ENCODE measurements around the gene ARMC2. TPM values are rescaled to one million over a fixed set of nuclear protein-coding genes. Genes with fewer than 3 reads are reported as not detected.

ARMC2 gene
- total and polyA plus RNA-seq, 4 donors: 5.3 to 20.7 (median 8.9) TPM

DNA sequence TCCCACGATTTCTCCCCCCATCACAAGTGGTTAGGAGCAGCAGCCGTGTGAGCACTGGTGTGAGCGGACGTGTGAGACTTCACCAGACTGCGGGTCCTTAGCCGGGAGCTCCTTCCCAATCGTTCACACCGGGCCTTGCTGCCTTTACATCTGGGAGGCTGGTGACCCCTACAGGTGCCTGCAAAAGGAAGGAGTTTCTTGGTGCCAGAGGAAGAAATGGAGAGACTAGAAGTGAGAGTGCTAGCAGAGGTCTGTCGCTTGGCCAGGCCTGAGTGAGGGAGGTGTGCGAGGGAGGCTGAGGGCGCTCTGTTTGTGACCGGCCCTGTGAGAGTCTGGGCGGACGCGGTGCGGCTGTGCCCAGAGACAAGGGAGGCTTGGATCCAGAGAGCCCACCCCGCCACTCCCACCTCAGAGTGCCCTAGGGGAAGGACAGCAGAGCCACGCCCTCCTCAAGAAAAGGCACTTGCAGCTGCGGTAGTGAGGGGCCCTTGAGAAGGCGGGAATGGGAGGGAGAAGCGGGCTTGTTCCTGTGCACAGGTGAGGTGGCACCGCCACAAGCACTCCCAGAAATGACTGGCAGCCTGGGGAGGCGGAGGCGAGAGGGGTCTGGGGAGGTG, 10.0 kb upstream of the ARMC2 start:
- no peak overlapping the region for H3K27ac ChIP-seq (ENCODE audit: low read depth in 1 of 2, low read length in 2 of 2)

DNA sequence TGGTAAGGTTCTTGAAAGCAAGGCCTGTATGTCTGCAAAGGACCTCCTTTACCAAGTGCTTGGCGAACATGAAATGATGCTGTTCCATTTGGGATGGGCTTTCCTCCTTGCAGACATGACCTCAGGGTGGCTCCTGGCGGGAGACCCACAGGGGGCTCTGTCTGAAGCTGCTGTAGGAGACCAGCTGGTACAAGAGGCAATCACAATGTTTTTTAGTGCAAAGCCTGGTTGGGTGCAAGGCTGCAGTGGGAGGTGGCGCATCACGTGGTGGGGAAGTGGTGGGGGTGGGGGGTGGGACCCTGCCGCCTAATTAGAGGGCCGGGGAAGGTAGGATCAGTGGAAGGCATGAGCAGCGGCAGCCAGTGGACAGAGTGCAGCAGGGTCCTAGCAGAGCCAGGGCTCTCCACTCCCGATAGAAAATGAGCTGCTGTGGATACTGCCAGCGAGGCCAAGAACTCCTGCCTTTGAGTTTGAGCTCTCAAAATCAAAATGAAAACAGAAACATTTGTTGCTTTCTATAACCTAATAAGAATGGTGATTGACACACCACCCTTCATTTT, 9.1 kb upstream of the ARMC2 start:
- no peak for DNase-seq
- Histone ChIP-seq H3K36me3 (ENCODE audit: control insufficient read depth in 1 of 2, insufficient read depth in 2 of 2, low read length in 1 of 2) (no peaks in the 10 kb centered on the region), H3K27me3 (ENCODE audit: control insufficient read depth in 1 of 2, insufficient read depth in 2 of 2, low read length in 1 of 2) (no peaks in the 10 kb centered on the region), H3K4me1 (ENCODE audit: control insufficient read depth in 1 of 2, insufficient read depth in 2 of 2, low read length in 2 of 2) (no peaks in the 10 kb centered on the region), H3K9me3 (ENCODE audit: control insufficient read depth, low read length) (no peaks in the 10 kb centered on the region), H3K27ac (ENCODE audit: low read depth in 1 of 2, low read length in 2 of 2) (no peak overlapping the region), H3K4me3 (ENCODE audit: low read length in 2 of 2) (no peak overlapping the region)
- intact Hi-C loops (cut with DNase I): loop anchor here (5.0 kb wide), 3 partner anchors 53 to 297 kb away; no protein-coding TSS in a partner anchor
- WGBS, 2 donors: 60 to 67% methylated on average over 9 of the region's 9 CpGs
- no peak for ATAC-seq (ENCODE audit: low FRiP score)

More for the DNA sequence above, 10.0 kb upstream of the ARMC2 start:
- Histone ChIP-seq H3K4me3 (ENCODE audit: low read length in 2 of 2) (no peak overlapping the region), H3K4me1 (ENCODE audit: control insufficient read depth in 1 of 2, insufficient read depth in 2 of 2, low read length in 2 of 2) (no peaks in the 10 kb centered on the region), H3K9me3 (ENCODE audit: control insufficient read depth, low read length) (no peaks in the 10 kb centered on the region), H3K36me3 (ENCODE audit: control insufficient read depth in 1 of 2, insufficient read depth in 2 of 2, low read length in 1 of 2) (no peaks in the 10 kb centered on the region), H3K27me3 (ENCODE audit: control insufficient read depth in 1 of 2, insufficient read depth in 2 of 2, low read length in 1 of 2) (no peaks in the 10 kb centered on the region)
- ATAC-seq (ENCODE audit: low FRiP score) (peak; percentile 9), DNase-seq (no peak)
- 60 to 66% methylated on average over 24 of the region's 24 CpGs for WGBS, 2 donors
- intact Hi-C loops (cut with DNase I): loop anchor here (5.0 kb wide), 3 partner anchors 54 to 296 kb away; no protein-coding TSS in a partner anchor

DNA sequence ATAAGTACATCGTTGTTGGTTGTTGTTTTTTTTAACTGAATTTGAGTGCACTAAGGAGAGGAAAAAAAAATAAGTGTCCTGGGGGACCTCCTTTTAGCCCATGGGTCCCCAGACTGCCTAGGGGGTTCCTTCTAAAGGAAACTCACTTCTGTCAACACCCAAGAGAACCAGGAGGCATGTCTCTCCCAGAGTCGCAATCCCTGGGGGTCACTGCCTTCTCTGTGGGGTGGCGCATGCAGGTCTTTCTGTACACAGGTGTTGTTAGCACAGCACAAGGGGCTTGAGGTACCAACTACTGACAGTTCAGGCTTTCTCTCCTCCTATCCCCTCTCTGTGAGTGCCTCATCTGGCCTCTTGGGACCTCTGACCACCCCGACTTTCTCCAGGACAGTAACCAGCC, 7.3 kb upstream of the ARMC2 start:
- ATAC-seq (ENCODE audit: low FRiP score): no peak
- no peak for DNase-seq
- 92% methylated on average over 4 of the region's 4 CpGs for WGBS, 2 donors
- Histone ChIP-seq H3K36me3 (ENCODE audit: control insufficient read depth in 1 of 2, insufficient read depth in 2 of 2, low read length in 1 of 2) (no peaks in the 10 kb centered on the region), H3K27ac (ENCODE audit: low read depth in 1 of 2, low read length in 2 of 2) (no peak overlapping the region), H3K9me3 (ENCODE audit: control insufficient read depth, low read length) (no peaks in the 10 kb centered on the region), H3K4me3 (ENCODE audit: low read length in 2 of 2) (no peak overlapping the region), H3K4me1 (ENCODE audit: control insufficient read depth in 1 of 2, insufficient read depth in 2 of 2, low read length in 2 of 2) (no peaks in the 10 kb centered on the region), H3K27me3 (ENCODE audit: control insufficient read depth in 1 of 2, insufficient read depth in 2 of 2, low read length in 1 of 2) (no peaks in the 10 kb centered on the region)
- intact Hi-C loops (cut with DNase I): no loop called here

DNA sequence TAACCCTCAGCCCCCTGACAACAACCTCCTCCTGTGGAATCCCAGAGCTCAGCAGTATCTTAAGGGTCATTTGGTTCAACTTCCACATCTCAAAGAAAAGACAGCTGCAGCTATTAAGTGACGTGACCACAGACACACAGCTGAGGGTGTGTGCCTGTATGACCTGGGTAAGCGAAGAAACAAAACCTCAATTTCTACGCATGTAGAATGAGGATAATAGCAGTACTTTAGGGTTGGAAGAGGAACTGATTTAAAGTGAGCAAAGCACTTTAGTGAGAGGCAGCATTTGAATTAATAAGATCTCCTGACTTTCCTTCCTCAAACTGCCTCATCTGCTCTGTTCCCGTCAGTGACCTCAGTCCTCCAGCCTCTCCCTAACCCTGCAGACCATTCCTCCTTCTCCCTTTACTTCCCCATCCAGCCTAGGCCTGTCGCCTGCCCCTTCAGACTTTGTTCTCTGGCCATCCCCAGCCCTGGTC, 6.8 kb upstream of the ARMC2 start:
- Histone ChIP-seq H3K4me1 (ENCODE audit: control insufficient read depth in 1 of 2, insufficient read depth in 2 of 2, low read length in 2 of 2) (no peaks in the 10 kb centered on the region), H3K9me3 (ENCODE audit: control insufficient read depth, low read length) (no peaks in the 10 kb centered on the region), H3K27me3 (ENCODE audit: control insufficient read depth in 1 of 2, insufficient read depth in 2 of 2, low read length in 1 of 2) (no peaks in the 10 kb centered on the region), H3K27ac (ENCODE audit: low read depth in 1 of 2, low read length in 2 of 2) (no peak overlapping the region), H3K4me3 (ENCODE audit: low read length in 2 of 2) (no peak overlapping the region), H3K36me3 (ENCODE audit: control insufficient read depth in 1 of 2, insufficient read depth in 2 of 2, low read length in 1 of 2) (no peaks in the 10 kb centered on the region)
- 90 to 94% methylated on average over 5 of the region's 5 CpGs for WGBS, 2 donors
- intact Hi-C loops (cut with DNase I): no loop called here
- DNase-seq (peak in 1 of 2 donors; percentile 79), ATAC-seq (ENCODE audit: low FRiP score) (peak; percentile 55)

DNA sequence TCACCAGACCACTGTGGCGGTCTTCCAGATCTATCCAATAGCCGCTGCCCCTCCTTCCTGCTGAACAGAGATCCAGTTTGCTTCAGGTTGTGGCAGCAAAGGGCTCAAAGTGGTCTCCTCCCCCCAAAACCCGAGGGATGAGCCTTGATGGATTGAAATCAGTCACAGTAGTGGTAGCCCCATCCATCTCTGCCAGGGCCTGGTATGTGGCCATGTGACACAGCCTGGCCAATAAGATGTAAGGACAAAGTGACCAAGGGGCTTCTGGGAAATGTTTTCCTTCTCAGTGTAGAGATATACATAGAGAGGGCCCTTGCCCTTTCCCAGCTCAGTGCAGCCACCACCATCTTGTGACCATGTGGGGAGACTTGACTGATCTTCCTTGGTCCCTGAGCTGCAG, 4.1 kb upstream of the ARMC2 start:
- WGBS, 2 donors: 84 to 87% methylated on average over 3 of the region's 3 CpGs
- Histone ChIP-seq H3K4me1 (ENCODE audit: control insufficient read depth in 1 of 2, insufficient read depth in 2 of 2, low read length in 2 of 2) (no peaks in the 10 kb centered on the region), H3K27ac (ENCODE audit: low read depth in 1 of 2, low read length in 2 of 2) (no peak overlapping the region), H3K4me3 (ENCODE audit: low read length in 2 of 2) (no peak overlapping the region), H3K9me3 (ENCODE audit: control insufficient read depth, low read length) (no peaks in the 10 kb centered on the region), H3K27me3 (ENCODE audit: control insufficient read depth in 1 of 2, insufficient read depth in 2 of 2, low read length in 1 of 2) (no peaks in the 10 kb centered on the region), H3K36me3 (ENCODE audit: control insufficient read depth in 1 of 2, insufficient read depth in 2 of 2, low read length in 1 of 2) (no peaks in the 10 kb centered on the region)
- no peak for DNase-seq
- intact Hi-C loops (cut with DNase I): no loop called here
- no peak for ATAC-seq (ENCODE audit: low FRiP score)

DNA sequence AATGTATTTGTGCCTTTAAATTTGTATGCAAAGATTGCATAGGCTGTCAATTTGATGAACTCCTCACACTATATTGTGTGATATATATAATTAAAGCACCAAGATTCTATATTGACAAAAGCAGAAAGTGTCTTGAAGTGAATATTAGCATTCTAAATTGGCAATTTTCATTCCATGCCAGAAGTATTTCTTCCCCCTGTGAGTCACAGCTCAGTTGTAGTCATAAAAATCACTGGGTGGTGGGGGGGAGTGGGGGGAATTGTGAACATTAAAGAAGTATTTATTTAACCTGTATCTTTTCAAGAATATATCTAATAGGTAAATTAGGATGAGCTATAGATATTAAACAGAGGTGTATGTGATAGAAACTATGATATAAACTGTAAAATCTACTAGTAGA, 3.1 kb upstream of the ARMC2 start:
- Histone ChIP-seq H3K27me3 (ENCODE audit: control insufficient read depth in 1 of 2, insufficient read depth in 2 of 2, low read length in 1 of 2) (no peaks in the 10 kb centered on the region), H3K27ac (ENCODE audit: low read depth in 1 of 2, low read length in 2 of 2) (no peak overlapping the region), H3K4me1 (ENCODE audit: control insufficient read depth in 1 of 2, insufficient read depth in 2 of 2, low read length in 2 of 2) (no peaks in the 10 kb centered on the region), H3K4me3 (ENCODE audit: low read length in 2 of 2) (no peak overlapping the region), H3K36me3 (ENCODE audit: control insufficient read depth in 1 of 2, insufficient read depth in 2 of 2, low read length in 1 of 2) (no peaks in the 10 kb centered on the region), H3K9me3 (ENCODE audit: control insufficient read depth, low read length) (no peaks in the 10 kb centered on the region)
- DNase-seq (no peak), ATAC-seq (ENCODE audit: low FRiP score) (no peak)
- intact Hi-C loops (cut with DNase I): loop anchor here in 1 of 2 donors (5.0 kb wide), 1 partner anchor 47 kb away; no protein-coding TSS in a partner anchor

DNA sequence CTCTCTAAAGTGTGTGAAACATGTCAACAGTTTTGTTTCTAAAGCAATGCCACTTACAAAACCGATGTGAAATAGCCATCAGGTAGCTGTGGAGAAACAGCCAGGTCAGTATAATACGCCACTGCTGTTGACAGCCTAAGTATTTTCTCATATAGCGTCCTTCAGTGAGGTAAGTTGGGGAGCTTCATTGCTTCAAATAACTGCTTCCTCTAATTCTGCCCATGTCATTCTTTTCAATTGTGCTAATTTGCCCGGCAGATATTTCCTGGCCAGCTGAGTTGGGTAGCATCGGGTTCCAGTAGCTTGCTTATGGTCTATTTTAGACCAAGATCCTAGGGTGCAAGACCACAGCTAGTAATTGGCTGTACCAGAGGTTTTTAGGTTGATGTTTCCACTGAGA, 2.1 kb upstream of the ARMC2 start:
- intact Hi-C loops (cut with DNase I): loop anchor here in 1 of 2 donors (5.0 kb wide), 1 partner anchor 46 kb away; no protein-coding TSS in a partner anchor
- 80 to 87% methylated on average over 5 of the region's 5 CpGs for WGBS, 2 donors
- Histone ChIP-seq H3K27me3 (ENCODE audit: control insufficient read depth in 1 of 2, insufficient read depth in 2 of 2, low read length in 1 of 2) (no peaks in the 10 kb centered on the region), H3K9me3 (ENCODE audit: control insufficient read depth, low read length) (no peaks in the 10 kb centered on the region), H3K36me3 (ENCODE audit: control insufficient read depth in 1 of 2, insufficient read depth in 2 of 2, low read length in 1 of 2) (no peaks in the 10 kb centered on the region), H3K4me3 (ENCODE audit: low read length in 2 of 2) (no peak overlapping the region), H3K4me1 (ENCODE audit: control insufficient read depth in 1 of 2, insufficient read depth in 2 of 2, low read length in 2 of 2) (no peaks in the 10 kb centered on the region), H3K27ac (ENCODE audit: low read depth in 1 of 2, low read length in 2 of 2) (no peak overlapping the region)
- ATAC-seq (ENCODE audit: low FRiP score) (no peak), DNase-seq (no peak)

DNA sequence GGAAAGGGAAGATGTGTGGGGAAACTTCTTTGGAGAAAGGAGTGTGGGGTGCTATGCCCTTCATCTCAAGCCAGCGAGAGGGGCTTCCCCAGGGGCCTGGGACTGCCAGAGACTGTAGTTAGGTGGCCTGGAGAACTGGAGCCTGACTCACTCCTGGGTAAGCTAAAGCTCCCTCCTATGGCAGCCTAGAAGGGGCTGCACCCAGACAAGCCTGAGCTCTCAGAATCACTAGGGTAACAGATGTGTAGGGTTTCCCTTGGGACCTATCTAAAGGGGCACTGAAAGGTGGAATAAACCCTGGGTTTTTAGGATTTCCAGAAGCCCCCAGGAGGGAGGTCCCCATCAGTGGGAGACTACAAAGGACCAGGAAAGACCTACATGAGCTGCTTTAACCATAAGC, 1.6 kb upstream of the ARMC2 start:
- Histone ChIP-seq H3K27ac (ENCODE audit: low read depth in 1 of 2, low read length in 2 of 2) (no peak overlapping the region), H3K4me1 (ENCODE audit: control insufficient read depth in 1 of 2, insufficient read depth in 2 of 2, low read length in 2 of 2) (no peaks in the 10 kb centered on the region), H3K9me3 (ENCODE audit: control insufficient read depth, low read length) (no peaks in the 10 kb centered on the region), H3K4me3 (ENCODE audit: low read length in 2 of 2) (no peak overlapping the region), H3K36me3 (ENCODE audit: control insufficient read depth in 1 of 2, insufficient read depth in 2 of 2, low read length in 1 of 2) (no peaks in the 10 kb centered on the region), H3K27me3 (ENCODE audit: control insufficient read depth in 1 of 2, insufficient read depth in 2 of 2, low read length in 1 of 2) (no peaks in the 10 kb centered on the region)
- ATAC-seq (ENCODE audit: low FRiP score) (no peak), DNase-seq (no peak)
- intact Hi-C loops (cut with DNase I): loop anchor here in 1 of 2 donors (5.0 kb wide), 1 partner anchor 46 kb away; no protein-coding TSS in a partner anchor
- 83 to 88% methylated on average over 1 of the region's 1 CpG for WGBS, 2 donors

DNA sequence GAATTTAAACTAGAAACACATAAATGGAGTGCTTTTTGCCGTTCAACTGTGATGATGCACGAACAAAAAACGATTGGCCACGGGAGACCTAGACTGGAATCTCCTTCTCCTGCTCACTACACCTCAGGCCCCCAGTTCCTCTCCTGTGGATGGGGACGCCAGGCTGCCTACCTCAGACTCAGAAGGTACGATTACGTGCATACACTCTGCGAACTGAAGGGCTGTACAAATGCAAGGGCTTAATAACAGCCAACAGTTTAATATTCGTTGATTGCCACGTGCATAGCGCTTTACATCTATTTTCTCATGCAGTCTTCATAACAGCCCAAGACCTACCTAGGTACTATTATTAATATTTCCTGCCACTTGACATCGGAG, 495 bp upstream of the ARMC2 start:
- Histone ChIP-seq H3K4me3 (ENCODE audit: low read length in 2 of 2) (peak overlapping the region in 1 of 2 donors; percentile 3), H3K27me3 (ENCODE audit: control insufficient read depth in 1 of 2, insufficient read depth in 2 of 2, low read length in 1 of 2) (no peaks in the 10 kb centered on the region), H3K4me1 (ENCODE audit: control insufficient read depth in 1 of 2, insufficient read depth in 2 of 2, low read length in 2 of 2) (no peaks in the 10 kb centered on the region), H3K9me3 (ENCODE audit: control insufficient read depth, low read length) (no peaks in the 10 kb centered on the region), H3K27ac (ENCODE audit: low read depth in 1 of 2, low read length in 2 of 2) (no peak overlapping the region), H3K36me3 (ENCODE audit: control insufficient read depth in 1 of 2, insufficient read depth in 2 of 2, low read length in 1 of 2) (no peaks in the 10 kb centered on the region)
- 51 to 53% methylated on average over 12 of the region's 12 CpGs for WGBS, 2 donors
- no peak for ATAC-seq (ENCODE audit: low FRiP score)
- DNase-seq: no peak
- intact Hi-C loops (cut with DNase I): loop anchor here in 1 of 2 donors (5.0 kb wide), 1 partner anchor 45 kb away; no protein-coding TSS in a partner anchor
